22Rv1 (cell line): ENCODE measurements around the gene FXYD6.

Source experiments
- CTCF ChIP-seq: fragments of 450-650 bp; IDR thresholded peaks from 2 replicates; pipeline ENCODE4 v1.5.1; 2017; ENCODE audit warnings: mild to moderate bottlenecking
- ZFX ChIP-seq: fragments of 450-650 bp; IDR thresholded peaks from 2 replicates; pipeline ENCODE4 v1.6.1; 2017; ENCODE audit warnings: antibody characterized with exemption, borderline replicate concordance

GRCh38 chr11:117860139-117860538, 16.3 kb downstream of the FXYD6 start:
- TF ChIP-seq CTCF (no peak), ZFX (no peak)
